ENCODE data around the gene ACTR8.

ACTR8 gene

GRCh38 chr3:53862241-53862640, 19.7 kb downstream of the ACTR8 start:
- DNase-seq = no peak

GRCh38 chr3:53860196-53860595, 21.8 kb downstream of the ACTR8 start:
- no peak for DNase-seq

- no peak for DNase-seq
Observed at GRCh38 chr3:53859178-53859577, 22.8 kb downstream of the ACTR8 start.

- DNase-seq = no peak
Observed at GRCh38 chr3:53858096-53858741, 23.7 kb downstream of the ACTR8 start.

GRCh38 chr3:53856964-53857363, 25.0 kb downstream of the ACTR8 start:
- no peak for DNase-seq

GRCh38 chr3:53850895-53851294, 31.1 kb downstream of the ACTR8 start:
- DNase-seq = no peak

- DNase-seq = no peak
Observed at GRCh38 chr3:53849916-53850315, 32.0 kb downstream of the ACTR8 start.

- no peak for DNase-seq
Observed at GRCh38 chr3:53846851-53847155, 35.1 kb downstream of the ACTR8 start.

GRCh38 chr3:53846134-53846850, 35.7 kb downstream of the ACTR8 start, which contains the start of the genes CHDH and IL17RB:
Gene CHDH (minus strand): TSS chr3:53846419. CDS start chr3:53824008, 22,411 bp downstream.
Gene IL17RB (plus strand): TSS chr3:53846568. CDS start chr3:53846589, 21 bp downstream.
- DNase-seq = no peak

GRCh38 chr3:53845881-53846133, 36.1 kb downstream of the ACTR8 start:
- DNase-seq = no peak

GRCh38 chr3:53845103-53845880, 36.7 kb downstream of the ACTR8 start:
- DNase-seq = peak; percentile 18

GRCh38 chr3:53844262-53845102, 37.5 kb downstream of the ACTR8 start:
- DNase-seq = no peak

GRCh38 chr3:53843195-53844177, 38.5 kb downstream of the ACTR8 start:
- no peak for DNase-seq

- DNase-seq = peak; percentile 51
Observed at GRCh38 chr3:53842436-53843194, 39.3 kb downstream of the ACTR8 start.

GRCh38 chr3:53841296-53841695, 40.7 kb downstream of the ACTR8 start:
- DNase-seq = no peak

GRCh38 chr3:53837331-53837730, 44.6 kb downstream of the ACTR8 start:
- no peak for DNase-seq

- no peak for DNase-seq
Observed at GRCh38 chr3:53836084-53836872, 45.7 kb downstream of the ACTR8 start.

GRCh38 chr3:53835257-53835656, 46.7 kb downstream of the ACTR8 start:
- DNase-seq = no peak

GRCh38 chr3:53834429-53835095, 47.4 kb downstream of the ACTR8 start:
- no peak for DNase-seq

- no peak for DNase-seq
Observed at GRCh38 chr3:53833700-53834099, 48.3 kb downstream of the ACTR8 start.

Measured in NCI-H1092 treated with DMSO at 0.1 percent for 48 hours (cell line).